Fibroblast of skin of abdomen (primary cell): Measurements from ENCODE around the gene PPEF2. TPM values are rescaled to one million over a fixed set of nuclear protein-coding genes. Genes with fewer than 3 reads are reported as not detected.
A peak's percentile ranks its signal among the peaks of the same experiment; 100 is the strongest.
"Not testable (repeated sequence)": the region's sequence is repeated elsewhere in the genome, so short reads cannot be mapped to it uniquely, and the experiment has no call there.

Experiments used
- DNase-seq: peaks from one replicate; pipeline ENCODE4 v3.0.0-alpha.2; 2013
- polyA plus RNA-seq, 2 experiments: library from polyadenylated mRNA; unstranded; fragments of 120-200 nt; gene quantifications; one replicate each; pipeline ENCODE4 v1.2.1, GENCODE V29; 2013; ENCODE audit not compliant: insufficient read length in 2 of 2

Gene PPEF2
- polyA plus RNA-seq (2013, experiment 1 of 2; ENCODE audit: insufficient read length) = not detected
- not detected for polyA plus RNA-seq (2013, experiment 2 of 2; ENCODE audit: insufficient read length)

GRCh38 chr4:75902352-75902751 lies at the start of gene PPEF2:
PPEF2 (minus strand) TSS chr4:75902452; CDS start chr4:75896325, 6,127 bp downstream.
- no peak for DNase-seq

GRCh38 chr4:75950213-75950815 lies 48.1 kb upstream of the PPEF2 start:
- no peak for DNase-seq

GRCh38 chr4:75948822-75949444 lies 46.7 kb upstream of the PPEF2 start:
- DNase-seq = no peak

- DNase-seq = peak; percentile 40
These were observed 38.5 kb upstream of the PPEF2 start, which contains the start of gene NAAA for GRCh38 chr4:75940692-75941253. NAAA (minus strand) TSS chr4:75941013; CDS start chr4:75940949, 64 bp downstream.

GRCh38 chr4:75939890-75940691 lies 37.8 kb upstream of the PPEF2 start:
- DNase-seq = peak; percentile 47

GRCh38 chr4:75935628-75936027 lies 33.4 kb upstream of the PPEF2 start:
- no peak for DNase-seq

GRCh38 chr4:75930152-75930551 lies 27.9 kb upstream of the PPEF2 start:
- DNase-seq = no peak

GRCh38 chr4:75924916-75925315 lies 22.7 kb upstream of the PPEF2 start:
- DNase-seq = not testable (repeated sequence)

GRCh38 chr4:75924309-75924827 lies 22.1 kb upstream of the PPEF2 start:
- no peak for DNase-seq

GRCh38 chr4:75922588-75922987 lies 20.3 kb upstream of the PPEF2 start:
- no peak for DNase-seq

GRCh38 chr4:75921910-75922309 lies 19.7 kb upstream of the PPEF2 start:
- no peak for DNase-seq

- no peak for DNase-seq
These were observed 18.1 kb upstream of the PPEF2 start for GRCh38 chr4:75920327-75920726.

GRCh38 chr4:75919920-75920319 lies 17.7 kb upstream of the PPEF2 start:
- DNase-seq = peak; percentile 17

- DNase-seq = peak; percentile 30
These were observed 13.9 kb upstream of the PPEF2 start for GRCh38 chr4:75916091-75916661.

- DNase-seq = no peak
These were observed 10.7 kb upstream of the PPEF2 start for GRCh38 chr4:75912968-75913367.

GRCh38 chr4:75910831-75911230 lies 8.6 kb upstream of the PPEF2 start:
- not testable (repeated sequence) for DNase-seq

GRCh38 chr4:75909405-75909804 lies 7.2 kb upstream of the PPEF2 start:
- DNase-seq = no peak

- no peak for DNase-seq
These were observed 6.3 kb upstream of the PPEF2 start for GRCh38 chr4:75908555-75908954.

GRCh38 chr4:75907966-75908365 lies 5.7 kb upstream of the PPEF2 start:
- no peak for DNase-seq

- no peak for DNase-seq
These were observed 1.8 kb upstream of the PPEF2 start for GRCh38 chr4:75904076-75904475.

GRCh38 chr4:75898536-75898935 lies 3.7 kb downstream of the PPEF2 start:
- no peak for DNase-seq

- no peak for DNase-seq
These were observed 6.4 kb downstream of the PPEF2 start for GRCh38 chr4:75895744-75896314.
